HG03457 (cell line): ENCODE data around the gene ISM1.

Experiments
- ATAC-seq: cut with Tn5 transposase; IDR thresholded peaks from one replicate; pipeline ENCODE4 v1.9.1; 2021; ENCODE audit warnings: moderate number of reproducible peaks; ENCODE audit not compliant: unreplicated experiment

ISM1 gene

GRCh38 chr20:13278812-13279570 lies 57.9 kb downstream of the ISM1 start:
- ATAC-seq: no peak

- ATAC-seq: no peak
Observed at GRCh38 chr20:13280609-13281324, 59.7 kb downstream of the ISM1 start.

DNA sequence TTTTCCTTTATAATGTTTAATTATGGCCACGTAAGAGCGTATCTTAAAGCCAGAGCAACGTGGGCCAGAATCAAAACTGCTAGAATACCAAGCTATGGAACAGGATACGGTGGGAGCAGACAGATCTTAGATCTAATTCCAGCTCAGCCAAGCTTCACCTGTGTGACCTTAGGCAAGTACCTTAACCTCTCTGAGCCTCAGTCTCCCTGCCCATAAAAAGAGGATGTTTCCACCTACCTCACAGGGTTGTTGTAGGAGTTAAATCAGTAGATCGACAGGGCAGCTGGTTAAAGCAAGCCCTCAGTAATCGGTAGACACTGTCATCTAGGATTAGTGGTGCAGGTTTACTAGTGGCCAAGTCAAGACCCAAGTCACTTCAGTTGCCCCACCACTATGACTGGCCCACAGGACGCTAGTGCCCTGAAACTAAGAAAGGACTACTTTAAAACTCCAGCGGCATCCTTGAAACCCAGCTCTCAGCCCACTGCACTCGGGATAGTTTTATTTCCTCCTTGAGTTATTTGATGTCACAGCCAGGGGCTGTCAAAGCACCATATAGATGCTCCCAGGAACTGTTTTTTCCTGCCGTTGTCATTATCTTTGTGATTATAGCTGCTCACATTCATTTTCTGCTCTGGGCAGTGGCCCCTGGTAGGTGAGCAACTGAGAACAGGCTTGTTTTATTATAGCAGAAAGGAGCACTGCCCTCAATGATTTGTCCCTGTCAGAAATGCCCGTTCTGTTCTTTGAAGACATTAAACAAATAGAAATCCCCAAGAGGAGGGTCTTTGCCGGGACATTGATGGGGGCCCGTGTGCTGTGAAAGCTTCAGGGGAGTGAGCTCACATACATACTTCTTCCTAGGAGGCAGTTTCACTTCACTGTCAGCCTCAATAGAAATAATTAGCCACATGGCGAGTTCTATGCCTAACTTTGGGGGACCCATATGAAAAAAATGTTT lies 63.1 kb downstream of the ISM1 start:
- no peak for ATAC-seq

DNA sequence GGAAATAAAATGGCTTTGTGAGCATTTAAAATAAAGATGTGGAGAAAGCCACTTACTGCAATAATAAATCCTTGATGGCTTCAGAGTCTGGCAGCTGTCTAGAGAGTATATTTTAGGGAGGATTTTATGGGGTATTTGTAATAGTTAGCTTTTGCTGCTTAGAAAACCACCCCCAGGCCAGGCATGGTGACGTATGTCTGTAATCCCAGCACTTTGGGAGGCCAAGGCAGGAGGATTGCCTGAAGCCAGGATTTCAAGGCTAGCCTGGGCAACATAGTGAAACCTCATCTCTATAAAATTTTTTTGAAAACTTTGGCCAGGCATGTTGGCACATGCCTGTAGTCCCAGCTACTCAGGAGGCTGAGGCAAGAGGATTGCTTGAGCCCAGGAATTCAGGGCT lies 63.8 kb downstream of the ISM1 start:
- ATAC-seq: no peak

- no peak for ATAC-seq
Observed at GRCh38 chr20:13285408-13285807, 64.3 kb downstream of the ISM1 start.

GRCh38 chr20:13286052-13286451 lies 65.0 kb downstream of the ISM1 start:
- no peak for ATAC-seq

DNA sequence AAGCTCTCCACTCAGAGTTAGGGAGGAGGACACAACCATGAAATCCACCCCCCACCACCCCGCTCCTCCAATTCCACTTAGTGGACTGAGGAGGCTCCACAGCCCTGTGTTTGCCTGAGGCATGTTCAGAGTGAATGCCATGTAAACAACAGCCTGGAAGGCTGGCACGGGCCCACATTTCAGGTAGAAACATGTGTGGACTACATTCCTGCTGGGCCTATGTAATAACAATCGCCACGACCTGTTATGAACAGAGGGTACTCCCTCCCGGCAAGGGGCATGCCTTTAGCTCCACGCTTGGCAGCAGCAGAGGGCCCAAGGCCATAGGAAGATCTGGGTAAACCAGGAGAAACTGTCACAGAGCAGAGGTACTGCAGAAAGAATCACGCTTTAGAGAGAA lies 65.5 kb downstream of the ISM1 start:
- no peak for ATAC-seq

DNA sequence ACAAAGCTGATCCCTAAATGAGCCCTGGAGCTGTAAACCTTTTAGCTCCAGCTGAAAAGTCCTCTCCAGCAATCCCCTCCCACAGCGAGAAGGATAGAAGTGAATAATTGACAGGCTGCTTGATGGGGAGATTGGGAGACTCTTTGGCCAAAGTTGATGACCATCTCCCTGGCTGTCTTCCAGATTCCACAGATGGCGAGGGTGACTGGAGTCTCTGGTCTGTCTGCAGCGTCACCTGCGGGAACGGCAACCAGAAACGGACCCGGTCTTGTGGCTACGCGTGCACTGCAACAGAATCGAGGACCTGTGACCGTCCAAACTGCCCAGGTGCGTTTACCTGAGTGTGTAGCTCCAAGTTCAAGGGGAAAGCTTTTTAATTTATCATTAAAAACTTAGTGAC lies 67.3 kb downstream of the ISM1 start:
- no peak for ATAC-seq

DNA sequence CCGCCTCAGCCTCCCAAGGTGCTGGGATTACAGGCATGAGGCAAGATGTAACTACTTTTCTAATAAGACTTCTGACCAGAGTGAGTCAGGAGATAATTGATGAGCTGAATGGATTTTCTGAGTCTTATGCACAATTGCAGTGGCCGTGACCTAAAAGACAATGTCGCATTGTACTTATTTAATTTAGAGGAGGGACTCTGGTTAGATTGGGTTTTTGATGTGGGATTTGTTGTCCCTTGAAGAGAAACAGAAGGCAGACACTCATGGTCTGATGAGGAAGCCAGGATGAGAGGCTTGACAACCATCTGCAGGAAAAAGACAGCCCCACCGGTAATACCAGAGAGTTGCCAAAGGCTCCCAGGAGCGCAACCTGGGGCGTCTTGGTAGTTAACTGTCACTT lies 68.0 kb downstream of the ISM1 start:
- ATAC-seq: no peak

DNA sequence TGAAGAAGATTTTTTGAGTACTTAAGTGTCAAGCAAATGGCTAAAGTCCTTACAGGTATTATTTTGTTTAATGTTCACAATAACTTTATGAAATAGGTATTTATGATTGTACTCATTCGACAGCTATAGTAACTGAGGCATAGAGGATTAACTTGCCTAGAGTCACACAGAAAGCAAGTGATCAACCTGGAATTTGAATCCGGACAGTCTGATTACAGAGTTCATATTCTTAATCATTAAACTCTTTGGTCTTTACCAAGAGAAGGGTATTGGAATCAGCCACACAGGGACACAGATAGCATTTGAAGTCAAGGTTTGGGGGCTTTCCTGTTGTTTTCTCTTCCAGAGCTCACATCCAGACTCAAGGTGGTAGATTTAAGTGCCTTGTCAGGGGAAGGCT lies 69.7 kb downstream of the ISM1 start:
- ATAC-seq: no peak

- ATAC-seq: no peak
Observed at GRCh38 chr20:13291157-13291556, 70.1 kb downstream of the ISM1 start.

GRCh38 chr20:13292201-13292885 lies 71.3 kb downstream of the ISM1 start:
- ATAC-seq: no peak

- ATAC-seq: no peak
Observed at GRCh38 chr20:13294522-13294921, 73.4 kb downstream of the ISM1 start.

GRCh38 chr20:13295637-13296036 lies 74.6 kb downstream of the ISM1 start:
- ATAC-seq: no peak

DNA sequence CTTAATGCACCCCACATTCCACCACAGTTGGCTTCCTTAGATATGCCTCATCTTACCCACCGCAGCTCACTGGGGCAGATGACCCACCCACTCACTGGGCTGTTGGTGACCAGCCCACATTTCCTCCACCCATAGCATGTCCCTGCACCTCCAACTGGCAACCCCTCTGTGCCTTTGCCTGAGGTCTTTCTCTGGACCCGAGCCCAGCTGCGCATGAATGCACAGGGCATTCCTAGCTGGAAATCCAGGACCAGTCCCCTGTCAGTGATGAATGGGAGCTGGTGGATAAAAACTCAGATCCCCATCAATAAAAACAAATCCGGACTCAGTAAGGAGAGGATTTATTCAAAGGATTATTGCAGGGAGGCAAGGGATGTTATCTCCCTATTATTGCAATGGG lies 75.0 kb downstream of the ISM1 start:
- no peak for ATAC-seq

DNA sequence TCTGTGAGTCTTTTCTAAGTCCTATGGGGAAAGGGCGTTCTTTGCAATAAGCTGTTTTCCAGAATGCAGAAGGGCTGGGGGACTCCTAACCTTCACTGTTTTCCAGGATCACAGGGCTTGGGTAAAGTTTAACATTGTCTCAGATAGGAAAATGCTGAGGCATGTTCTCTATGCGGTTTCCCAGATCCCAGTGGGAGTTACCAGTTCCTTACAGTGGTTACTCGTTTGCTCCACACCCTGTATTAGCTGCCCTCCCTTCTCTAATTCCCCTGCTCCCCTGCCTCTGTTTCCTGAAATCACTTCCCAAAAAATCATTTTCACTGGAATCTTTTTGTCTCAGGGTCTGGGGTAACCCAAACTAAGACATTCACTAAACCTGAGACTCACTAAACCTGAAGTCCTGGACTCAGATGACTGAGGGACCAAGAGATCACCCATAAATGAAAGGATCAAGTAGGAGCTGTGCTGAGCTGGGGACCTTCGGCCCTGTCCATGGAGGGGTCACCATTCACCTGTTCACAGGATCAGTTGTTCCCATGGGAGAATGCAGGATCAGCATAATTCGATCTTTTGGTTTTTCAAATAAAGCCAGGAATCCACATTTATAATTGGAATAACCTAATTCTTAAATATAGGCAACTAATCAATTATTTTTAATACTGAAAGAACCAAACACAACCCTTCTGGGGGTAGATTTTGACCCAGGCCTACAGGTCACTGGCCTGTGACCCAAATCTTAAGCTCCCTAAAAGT lies 76.2 kb downstream of the ISM1 start:
- ATAC-seq: no peak

GRCh38 chr20:13298692-13299373 lies 77.8 kb downstream of the ISM1 start:
- ATAC-seq: no peak

DNA sequence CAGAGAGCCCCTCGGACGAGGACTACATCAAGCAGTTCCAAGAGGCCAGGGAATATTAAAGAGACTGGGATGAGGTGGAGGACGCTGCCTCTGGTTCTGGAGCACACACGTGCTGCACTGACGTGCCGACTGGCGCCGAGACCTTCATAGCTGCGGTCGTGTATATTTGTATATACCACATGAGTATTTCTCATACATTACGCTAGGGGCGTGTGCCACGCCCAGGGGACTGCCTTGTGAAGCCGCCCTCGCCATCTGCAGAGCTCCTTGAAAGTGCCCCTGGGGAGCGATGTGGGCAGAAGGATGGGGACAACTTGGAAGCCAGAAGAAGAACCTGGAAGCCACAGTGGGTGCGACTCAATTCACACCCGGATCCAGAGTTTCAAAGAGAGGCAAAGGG lies 78.3 kb downstream of the ISM1 start:
- no peak for ATAC-seq

GRCh38 chr20:13301596-13301995 lies 80.5 kb downstream of the ISM1 start:
- no peak for ATAC-seq
